Stimulated activated CD4-positive, alpha-beta T cell treated with anti-CD3 and anti-CD28 coated beads, Interleukin-4, amount 100 ng/mL, for 1 hour (primary cell): ENCODE data around the gene FOXN3.
"Not testable (repeated sequence)": the region's sequence is repeated elsewhere in the genome, so short reads cannot be mapped to it uniquely, and the experiment has no call there.

Experiments used
- DNase-seq: peaks from one replicate; pipeline ENCODE4 v3.0.0-alpha.2; 2020

The FOXN3 gene

GRCh38 chr14:89112720-89113119, 304.3 kb downstream of the FOXN3 start:
- DNase-seq: no peak

DNA sequence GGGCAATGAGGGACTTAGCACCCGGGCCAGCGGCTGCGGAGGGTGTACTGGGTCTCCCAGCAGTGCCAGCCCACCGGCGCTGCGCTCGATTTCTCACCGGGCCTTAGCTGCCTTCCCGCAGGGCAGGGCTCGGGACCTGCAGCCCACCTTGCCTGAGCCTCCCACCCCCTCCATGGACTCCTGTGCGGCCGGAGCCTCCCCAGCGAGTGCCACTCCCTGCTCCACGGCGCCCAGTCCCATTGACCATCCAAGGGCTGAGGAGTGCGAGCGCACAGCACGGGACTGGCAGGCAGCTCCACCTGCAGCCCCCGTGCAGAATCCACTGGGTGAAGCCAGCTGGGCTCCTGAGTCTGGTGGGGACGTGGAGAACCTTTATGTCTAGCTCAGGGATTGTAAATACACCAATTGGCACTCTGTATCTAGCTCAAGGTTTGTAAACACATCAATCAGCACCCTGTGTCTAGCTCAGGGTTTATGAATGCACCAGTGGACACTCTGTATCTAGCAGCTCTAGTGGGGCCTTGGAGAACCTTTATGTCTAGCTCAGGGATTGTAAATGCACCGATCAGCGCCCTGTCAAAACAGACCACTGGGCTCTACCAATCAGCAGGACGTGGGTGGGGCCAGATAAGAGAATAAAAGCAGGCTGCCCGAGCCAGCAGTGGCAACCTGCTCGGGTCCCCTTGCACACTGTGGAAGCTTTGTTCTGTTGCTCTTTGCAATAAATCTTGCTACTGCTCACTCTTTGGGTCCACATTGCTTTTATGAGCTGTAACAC, 305.1 kb downstream of the FOXN3 start:
- DNase-seq: not testable (repeated sequence)

DNA sequence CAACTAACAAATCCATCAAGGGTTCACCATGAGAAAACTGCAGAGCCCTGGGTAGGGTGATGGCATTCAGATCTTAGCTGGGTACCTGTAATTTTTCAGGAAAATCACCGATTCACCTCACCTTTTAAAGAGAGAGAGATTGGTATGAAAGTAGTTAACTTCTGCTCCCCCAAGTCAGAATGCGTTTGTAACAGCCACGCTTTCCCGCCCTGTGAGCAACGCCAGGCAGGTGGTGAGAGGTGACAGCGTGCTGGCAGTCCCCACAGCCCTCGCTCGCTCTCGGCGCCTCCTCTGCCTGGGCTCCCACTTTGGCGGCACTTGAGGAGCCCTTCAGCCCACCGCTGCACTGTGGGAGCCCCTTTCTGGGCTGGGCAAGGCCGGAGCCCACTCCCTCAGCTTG, 305.8 kb downstream of the FOXN3 start:
- DNase-seq: not testable (repeated sequence)

DNA sequence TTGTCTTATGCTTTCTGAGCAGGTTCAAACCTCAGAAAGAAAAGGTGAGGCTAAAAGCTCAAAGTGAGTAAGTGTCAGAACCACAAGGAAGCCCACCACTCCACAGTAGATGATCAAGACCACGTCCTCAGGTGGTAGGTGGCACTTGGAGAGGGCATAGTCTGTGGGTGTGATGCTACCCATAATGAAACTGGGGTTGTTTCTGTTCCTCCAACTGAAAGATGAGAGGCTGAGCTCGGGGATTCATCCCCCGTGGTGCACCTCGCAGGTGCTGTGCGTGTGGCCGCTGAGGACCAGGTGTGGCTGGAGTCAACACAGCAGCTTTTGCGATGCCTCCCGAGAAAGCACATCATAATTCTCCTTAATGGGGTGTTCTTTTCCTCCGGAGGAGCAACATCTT, 306.9 kb downstream of the FOXN3 start:
- DNase-seq: no peak

- DNase-seq: no peak
These were observed 308.4 kb downstream of the FOXN3 start for GRCh38 chr14:89108608-89109007.

DNA sequence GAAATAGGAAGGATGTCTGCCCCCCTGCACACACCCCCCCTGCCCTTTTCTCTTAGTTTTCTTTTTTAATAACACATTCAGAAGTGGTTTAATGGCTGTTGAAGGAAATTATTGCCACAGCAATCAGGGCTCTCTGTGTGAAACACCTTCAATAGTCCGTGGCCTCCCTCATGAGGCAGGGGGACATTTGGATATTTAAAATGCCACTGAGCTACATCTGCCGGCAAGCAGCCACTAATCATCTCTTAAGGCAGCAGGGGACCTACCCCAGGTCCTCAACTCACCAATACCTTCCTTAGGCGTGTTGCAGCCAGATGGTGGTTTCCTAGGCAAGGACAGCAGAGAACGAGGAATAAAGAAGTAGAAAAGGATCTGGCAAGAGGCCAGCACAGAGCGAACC, 309.4 kb downstream of the FOXN3 start:
- DNase-seq: no peak
